Left ventricle myocardium inferior (tissue), 1 donor: ENCODE data around the gene SEC62. TPM values are rescaled to one million over a fixed set of nuclear protein-coding genes. Genes with fewer than 3 reads are reported as not detected.

Source experiments
- DNase-seq: peaks from one replicate; pipeline ENCODE4 v3.0.0-alpha.2; 2020
- H3K27ac ChIP-seq: fragments of 200-600 bp; replicated peaks from 2 replicates; pipeline ENCODE4 v1.8.0; 2021
- H3K27me3 ChIP-seq: fragments of 200-600 bp; 2 replicates; pipeline ENCODE4 v1.8.0; 2021; ENCODE audit warnings: low read depth
- H3K36me3 ChIP-seq: fragments of 200-600 bp; 2 replicates; pipeline ENCODE4 v1.8.0; 2021
- H3K4me1 ChIP-seq: fragments of 200-600 bp; 2 replicates; pipeline ENCODE4 v1.8.0; 2021
- H3K4me3 ChIP-seq: fragments of 200-600 bp; 2 replicates; pipeline ENCODE4 v1.8.0; 2021; ENCODE audit warnings: mild to moderate bottlenecking, moderate library complexity
- H3K9me3 ChIP-seq: fragments of 200-600 bp; replicated peaks from 2 replicates; pipeline ENCODE4 v1.8.0; 2021
- intact Hi-C: fragments of 100-400 bp; cut with micrococcal nuclease; formaldehyde crosslinking; loops from one replicate; pipeline ENCODE4 v1.11.0; 2022
- total RNA-seq: library from RNA; stranded (reverse); fragmentation: NEBNext Ultra II Directional; extraction: Animal tissue kit (Norgen Biotek cat#: 25700); gene quantifications from one replicate; pipeline ENCODE4 v1.2.1, GENCODE V29; 2021
- TF ChIP-seq, protein P1 (sequence below): fragments of 200-600 bp; IDR thresholded peaks from 2 replicates; pipeline ENCODE4 v1.8.0; 2021; ENCODE audit warnings: antibody characterized with exemption, mild to moderate bottlenecking, borderline replicate concordance
- donor health status: DM: no; HTN: yes; CAD: no; lungs with severe emphysema.

SEC62 gene
- total RNA-seq, 1 donor from 2014 or later, result 76.5 TPM

DNA sequence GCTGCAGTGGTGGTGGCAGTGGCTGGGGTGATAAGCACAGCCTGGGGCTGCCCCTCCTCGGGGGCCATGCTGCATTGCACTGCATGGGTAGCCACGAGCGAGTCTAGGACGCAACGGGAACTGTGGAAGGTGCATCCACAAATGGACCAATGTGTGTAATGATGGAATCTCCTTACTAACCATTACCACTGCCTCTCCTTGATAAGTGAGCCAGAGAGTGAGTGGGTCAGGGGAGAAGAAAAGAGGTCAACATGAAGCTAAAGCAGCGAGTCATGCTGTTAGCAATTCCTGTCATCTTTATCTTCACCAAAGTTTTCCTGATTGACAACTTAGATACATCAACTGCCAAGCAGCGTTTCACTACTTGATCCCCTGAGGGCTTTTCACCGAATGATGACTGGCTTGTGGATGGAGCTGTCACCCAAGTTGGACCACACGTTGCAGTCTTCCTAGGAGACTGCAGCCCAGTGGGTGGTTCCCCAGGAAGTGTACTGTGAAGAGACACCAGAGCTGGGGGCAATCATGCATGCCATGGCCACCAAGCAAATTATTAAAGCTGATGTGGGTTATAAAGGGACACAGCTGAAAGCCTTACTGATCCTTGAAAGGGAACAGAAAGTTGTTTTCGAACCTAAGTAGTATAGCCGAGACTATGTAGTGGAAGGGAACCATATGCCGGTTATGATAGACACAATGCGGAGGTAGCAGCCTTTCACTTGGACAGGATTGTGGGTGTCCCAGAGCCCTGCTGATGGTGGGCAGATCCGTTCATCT, 34.7 kb upstream of the SEC62 start:
- no peak overlapping the region for H3K4me3 ChIP-seq
- TF ChIP-seq, protein P1, sequence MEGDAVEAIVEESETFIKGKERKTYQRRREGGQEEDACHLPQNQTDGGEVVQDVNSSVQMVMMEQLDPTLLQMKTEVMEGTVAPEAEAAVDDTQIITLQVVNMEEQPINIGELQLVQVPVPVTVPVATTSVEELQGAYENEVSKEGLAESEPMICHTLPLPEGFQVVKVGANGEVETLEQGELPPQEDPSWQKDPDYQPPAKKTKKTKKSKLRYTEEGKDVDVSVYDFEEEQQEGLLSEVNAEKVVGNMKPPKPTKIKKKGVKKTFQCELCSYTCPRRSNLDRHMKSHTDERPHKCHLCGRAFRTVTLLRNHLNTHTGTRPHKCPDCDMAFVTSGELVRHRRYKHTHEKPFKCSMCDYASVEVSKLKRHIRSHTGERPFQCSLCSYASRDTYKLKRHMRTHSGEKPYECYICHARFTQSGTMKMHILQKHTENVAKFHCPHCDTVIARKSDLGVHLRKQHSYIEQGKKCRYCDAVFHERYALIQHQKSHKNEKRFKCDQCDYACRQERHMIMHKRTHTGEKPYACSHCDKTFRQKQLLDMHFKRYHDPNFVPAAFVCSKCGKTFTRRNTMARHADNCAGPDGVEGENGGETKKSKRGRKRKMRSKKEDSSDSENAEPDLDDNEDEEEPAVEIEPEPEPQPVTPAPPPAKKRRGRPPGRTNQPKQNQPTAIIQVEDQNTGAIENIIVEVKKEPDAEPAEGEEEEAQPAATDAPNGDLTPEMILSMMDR, result no peak
- H3K9me3 ChIP-seq, result no peaks in the 10 kb centered on the region
- no peak overlapping the region for H3K27ac ChIP-seq
- intact Hi-C loops, result no loop called here
- DNase-seq, result no peak
- H3K27me3 ChIP-seq, result peaks cover 9% of the 10 kb centered on the region
- no peaks in the 10 kb centered on the region for H3K4me1 ChIP-seq
- no peaks in the 10 kb centered on the region for H3K36me3 ChIP-seq

- TF ChIP-seq, protein P1, result no peak
- DNase-seq, result no peak
- no peak overlapping the region for H3K4me3 ChIP-seq
- H3K36me3 ChIP-seq, result no peaks in the 10 kb centered on the region
- no peaks in the 10 kb centered on the region for H3K4me1 ChIP-seq
- no peaks in the 10 kb centered on the region for H3K9me3 ChIP-seq
- H3K27me3 ChIP-seq, result peaks cover 11% of the 10 kb centered on the region
- no peak overlapping the region for H3K27ac ChIP-seq
- intact Hi-C loops, result no loop called here
Measured at GRCh38 chr3:169939320-169939719, 27.3 kb upstream of the SEC62 start.

GRCh38 chr3:169939751-169940150, 26.9 kb upstream of the SEC62 start:
- intact Hi-C loops, result no loop called here
- no peak for DNase-seq
- Histone ChIP-seq H3K36me3 (no peaks in the 10 kb centered on the region), H3K27me3 (peaks cover 11% of the 10 kb centered on the region), H3K4me1 (no peaks in the 10 kb centered on the region), H3K9me3 (no peaks in the 10 kb centered on the region), H3K4me3 (no peak overlapping the region), H3K27ac (no peak overlapping the region)
- TF ChIP-seq, protein P1, result no peak

DNA sequence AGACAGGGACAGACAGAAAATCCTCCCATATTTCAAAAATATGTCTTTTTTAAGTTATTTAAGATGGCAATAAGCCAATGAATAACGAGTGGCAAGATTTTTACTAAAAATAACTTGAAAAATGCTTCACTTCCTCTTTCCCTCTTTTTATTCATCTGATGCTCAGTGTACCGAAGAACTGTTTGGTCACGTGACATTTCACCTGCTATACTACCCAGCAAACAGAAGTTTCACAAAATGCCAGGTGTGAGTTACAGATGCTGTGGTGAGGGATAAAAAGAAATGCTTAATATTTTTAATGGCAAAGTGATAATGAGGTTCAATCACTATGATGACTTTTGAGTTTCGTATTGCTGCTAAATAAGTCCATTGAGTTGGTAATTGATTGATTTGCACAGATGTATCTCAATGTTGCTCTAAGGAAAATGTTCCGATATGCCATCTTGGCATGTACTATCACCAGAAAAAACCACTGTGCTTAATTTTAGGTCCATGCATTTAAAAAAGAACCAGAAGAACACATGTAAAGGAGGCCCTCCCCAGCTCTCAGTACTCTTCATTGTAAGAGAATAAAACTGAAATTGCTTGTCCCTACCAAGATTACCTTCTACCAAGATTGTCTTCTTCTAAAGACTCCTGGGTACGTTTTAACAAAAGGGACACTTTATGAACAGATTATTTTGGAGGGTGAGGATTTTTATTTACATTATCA, 26.0 kb upstream of the SEC62 start:
- Histone ChIP-seq H3K27ac (no peak overlapping the region), H3K9me3 (no peaks in the 10 kb centered on the region), H3K4me1 (no peaks in the 10 kb centered on the region), H3K36me3 (no peaks in the 10 kb centered on the region), H3K4me3 (no peak overlapping the region), H3K27me3 (peaks cover 11% of the 10 kb centered on the region)
- intact Hi-C loops, result no loop called here
- TF ChIP-seq, protein P1, result no peak
- no peak for DNase-seq

- peak; percentile 19 for DNase-seq
- Histone ChIP-seq H3K27me3 (peaks cover 4% of the 10 kb centered on the region), H3K4me3 (no peak overlapping the region), H3K27ac (no peak overlapping the region), H3K36me3 (no peaks in the 10 kb centered on the region), H3K4me1 (peaks cover 5% of the 10 kb centered on the region), H3K9me3 (no peaks in the 10 kb centered on the region)
- intact Hi-C loops, result no loop called here
- TF ChIP-seq, protein P1, result no peak
Measured at GRCh38 chr3:169945313-169945712, 21.3 kb upstream of the SEC62 start.
